GM19395 (cell line): ENCODE measurements around the gene DENND1A.

Experiments used
- ATAC-seq: cut with Tn5 transposase; IDR thresholded peaks from one replicate; pipeline ENCODE4 v1.9.1; 2021; ENCODE audit warnings: mild to moderate bottlenecking, moderate library complexity; ENCODE audit not compliant: unreplicated experiment

Gene DENND1A

GRCh38 chr9:123776708-123777537, 153.0 kb downstream of the DENND1A start:
- ATAC-seq, result no peak

- ATAC-seq, result no peak
Observed at GRCh38 chr9:123775289-123776284, 154.3 kb downstream of the DENND1A start.

GRCh38 chr9:123773783-123774182, 156.1 kb downstream of the DENND1A start:
- no peak for ATAC-seq

- no peak for ATAC-seq
Observed at GRCh38 chr9:123772967-123773366, 157.0 kb downstream of the DENND1A start.

GRCh38 chr9:123772374-123772773, 157.6 kb downstream of the DENND1A start:
- ATAC-seq, result no peak

GRCh38 chr9:123771690-123772089, 158.2 kb downstream of the DENND1A start:
- no peak for ATAC-seq

- no peak for ATAC-seq
Observed at GRCh38 chr9:123769719-123770118, 160.2 kb downstream of the DENND1A start.

GRCh38 chr9:123763910-123764588, 165.9 kb downstream of the DENND1A start:
- ATAC-seq, result no peak

GRCh38 chr9:123761905-123762605, 167.9 kb downstream of the DENND1A start:
- ATAC-seq, result no peak

- no peak for ATAC-seq
Observed at GRCh38 chr9:123757960-123758359, 172.0 kb downstream of the DENND1A start.

GRCh38 chr9:123757547-123757946, 172.4 kb downstream of the DENND1A start:
- no peak for ATAC-seq

GRCh38 chr9:123756484-123757106, 173.3 kb downstream of the DENND1A start:
- no peak for ATAC-seq

GRCh38 chr9:123753669-123754258, 176.2 kb downstream of the DENND1A start:
- no peak for ATAC-seq

- no peak for ATAC-seq
Observed at GRCh38 chr9:123753016-123753415, 176.9 kb downstream of the DENND1A start.

GRCh38 chr9:123749580-123750202, 180.2 kb downstream of the DENND1A start:
- peak; percentile 84 for ATAC-seq

- no peak for ATAC-seq
Observed at GRCh38 chr9:123746765-123747164, 183.2 kb downstream of the DENND1A start.

- ATAC-seq, result no peak
Observed at GRCh38 chr9:123745933-123746332, 184.0 kb downstream of the DENND1A start.

- no peak for ATAC-seq
Observed at GRCh38 chr9:123745451-123745850, 184.5 kb downstream of the DENND1A start.

- no peak for ATAC-seq
Observed at GRCh38 chr9:123743737-123744136, 186.2 kb downstream of the DENND1A start.
